ENCODE results near the gene CREB3.

Gene CREB3

GRCh38 chr9:35732185-35732799, at the start of gene CREB3, which contains the start of gene TLN1:
Gene CREB3, plus strand, starts transcription at chr9:35732666. Its CDS starts 107 bp downstream, at chr9:35732773.
Gene TLN1, minus strand, starts transcription at chr9:35732195. Its CDS starts 6,501 bp downstream, at chr9:35725694.
- peak; percentile 98 for DNase-seq

- no peak for DNase-seq
Observed at GRCh38 chr9:35683323-35683722, 49.1 kb upstream of the CREB3 start.

GRCh38 chr9:35684921-35685320, 47.5 kb upstream of the CREB3 start:
- no peak for DNase-seq

- no peak for DNase-seq
Observed at GRCh38 chr9:35685506-35685905, 47.0 kb upstream of the CREB3 start.

- DNase-seq: no peak
Observed at GRCh38 chr9:35686222-35687203, 46.0 kb upstream of the CREB3 start.

- no peak for DNase-seq
Observed at GRCh38 chr9:35687306-35687705, 45.2 kb upstream of the CREB3 start.

GRCh38 chr9:35687972-35688557, 44.4 kb upstream of the CREB3 start:
- DNase-seq: no peak

GRCh38 chr9:35688558-35689541, 43.6 kb upstream of the CREB3 start:
- DNase-seq: no peak

GRCh38 chr9:35689542-35690293, 42.7 kb upstream of the CREB3 start, which contains the start of gene TPM2:
Gene TPM2, minus strand, starts transcription at chr9:35689925. Its CDS starts 108 bp downstream, at chr9:35689817.
- DNase-seq: peak; percentile 87

GRCh38 chr9:35690294-35690613, 42.2 kb upstream of the CREB3 start:
- no peak for DNase-seq

GRCh38 chr9:35690614-35691333, 41.7 kb upstream of the CREB3 start:
- peak; percentile 89 for DNase-seq

GRCh38 chr9:35691334-35691650, 41.2 kb upstream of the CREB3 start:
- no peak for DNase-seq

GRCh38 chr9:35691757-35692301, 40.6 kb upstream of the CREB3 start:
- no peak for DNase-seq

- DNase-seq: no peak
Observed at GRCh38 chr9:35695943-35696401, 36.5 kb upstream of the CREB3 start.

GRCh38 chr9:35696520-35697215, 35.8 kb upstream of the CREB3 start:
- no peak for DNase-seq

- DNase-seq: no peak
Observed at GRCh38 chr9:35697486-35697885, 35.0 kb upstream of the CREB3 start.

GRCh38 chr9:35698231-35698630, 34.2 kb upstream of the CREB3 start:
- DNase-seq: no peak

- no peak for DNase-seq
Observed at GRCh38 chr9:35700031-35700430, 32.4 kb upstream of the CREB3 start.

GRCh38 chr9:35700942-35701341, 31.5 kb upstream of the CREB3 start:
- no peak for DNase-seq

- no peak for DNase-seq
Observed at GRCh38 chr9:35702696-35703095, 29.8 kb upstream of the CREB3 start.

Measured in left hindlimb (tissue), 1 donor.